Measurements from ENCODE around the gene SLCO4A1. TPM values are rescaled to one million over a fixed set of nuclear protein-coding genes. Genes with fewer than 3 reads are reported as not detected.

SLCO4A1 gene
- polyA plus RNA-seq, 1 donor (not counting 4 experiments of a cell fraction or from before 2014, with no cell fraction given) = 1.8 TPM

DNA sequence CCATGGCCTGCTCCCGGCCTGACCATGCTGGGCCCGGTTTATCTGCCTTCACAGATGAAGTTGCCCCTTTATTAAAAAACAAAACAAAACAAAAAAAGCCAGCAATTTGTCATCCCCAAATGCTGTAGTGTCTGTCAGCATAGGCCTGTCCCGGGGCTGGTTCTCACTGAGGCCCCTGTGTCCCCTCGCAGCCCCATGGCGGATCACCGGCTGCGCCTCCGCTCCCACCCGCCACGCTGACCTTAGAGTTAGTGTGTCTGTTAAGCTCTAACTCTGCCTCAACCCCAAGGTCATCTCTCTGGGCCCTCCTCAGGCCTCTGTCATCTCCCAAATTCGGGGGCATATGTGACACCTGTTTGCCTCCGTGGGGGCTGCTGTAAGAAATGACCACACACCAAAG, 11.1 kb downstream of the SLCO4A1 start:
- no peak for TF ChIP-seq EZH2 (IDR thresholded peaks at IDR 0.05; ENCODE audit: low read length)
- TF ChIP-seq, protein P1, sequence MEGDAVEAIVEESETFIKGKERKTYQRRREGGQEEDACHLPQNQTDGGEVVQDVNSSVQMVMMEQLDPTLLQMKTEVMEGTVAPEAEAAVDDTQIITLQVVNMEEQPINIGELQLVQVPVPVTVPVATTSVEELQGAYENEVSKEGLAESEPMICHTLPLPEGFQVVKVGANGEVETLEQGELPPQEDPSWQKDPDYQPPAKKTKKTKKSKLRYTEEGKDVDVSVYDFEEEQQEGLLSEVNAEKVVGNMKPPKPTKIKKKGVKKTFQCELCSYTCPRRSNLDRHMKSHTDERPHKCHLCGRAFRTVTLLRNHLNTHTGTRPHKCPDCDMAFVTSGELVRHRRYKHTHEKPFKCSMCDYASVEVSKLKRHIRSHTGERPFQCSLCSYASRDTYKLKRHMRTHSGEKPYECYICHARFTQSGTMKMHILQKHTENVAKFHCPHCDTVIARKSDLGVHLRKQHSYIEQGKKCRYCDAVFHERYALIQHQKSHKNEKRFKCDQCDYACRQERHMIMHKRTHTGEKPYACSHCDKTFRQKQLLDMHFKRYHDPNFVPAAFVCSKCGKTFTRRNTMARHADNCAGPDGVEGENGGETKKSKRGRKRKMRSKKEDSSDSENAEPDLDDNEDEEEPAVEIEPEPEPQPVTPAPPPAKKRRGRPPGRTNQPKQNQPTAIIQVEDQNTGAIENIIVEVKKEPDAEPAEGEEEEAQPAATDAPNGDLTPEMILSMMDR (optimal IDR thresholded peaks at IDR 0.05 in 1 of 3, IDR thresholded peaks at IDR 0.05 in 1 of 3, conservative IDR thresholded peaks at IDR 0.05 in 1 of 3; ENCODE audit: extremely low read depth in 1 of 3, insufficient read depth in 2 of 3, low read length in 3 of 3) = no peak
- FAIRE-seq = no peak
- H3K27ac ChIP-seq (ENCODE audit: control insufficient read depth, insufficient read depth, low read length) = no peak overlapping the region
- H3K9me1 ChIP-seq (ENCODE audit: control insufficient read depth, extremely low read depth, insufficient read depth, low read length) = no peaks in the 10 kb centered on the region
- no peaks in the 10 kb centered on the region for H3K79me2 ChIP-seq (ENCODE audit: control insufficient read depth, insufficient read depth, low read length)
- H3K27me3 ChIP-seq (ENCODE audit: control insufficient read depth, extremely low read depth, insufficient read depth, low read length) = no peaks in the 10 kb centered on the region
- H3K36me3 ChIP-seq (ENCODE audit: control insufficient read depth in 2 of 2, extremely low read depth in 1 of 2, insufficient read depth in 2 of 2, low read length in 2 of 2) = no peaks in the 10 kb centered on the region
- no peak for DNase-seq (ENCODE audit: low read depth, low spot score)
- H3K4me1 ChIP-seq (ENCODE audit: control insufficient read depth, extremely low read depth, insufficient read depth, low read length) = peaks cover 28% of the 10 kb centered on the region
- dilution Hi-C loops (cut with MboI; ENCODE audit: extremely low pct_ligation_motif_present, low sequenced_read_pairs) = no loop called here
- H3K4me2 ChIP-seq (ENCODE audit: control insufficient read depth, extremely low read depth, insufficient read depth, low read depth, low read length) = no peak overlapping the region
- no peak overlapping the region for H2AFZ ChIP-seq (ENCODE audit: control insufficient read depth, low read length)
- no peaks in the 10 kb centered on the region for H3K9me3 ChIP-seq (ENCODE audit: control insufficient read depth, low read depth, low read length)
- H3K4me3 ChIP-seq (ENCODE audit: control insufficient read depth in 2 of 3, extremely low read depth in 1 of 3, insufficient read depth in 2 of 3, low read depth in 1 of 3, low read length in 3 of 3) = no peak overlapping the region
- no peaks in the 10 kb centered on the region for H4K20me1 ChIP-seq (ENCODE audit: control insufficient read depth, extremely low read depth, insufficient read depth, low read length)
- H3K9ac ChIP-seq (ENCODE audit: control insufficient read depth, extremely low read depth, insufficient read depth, low read length) = no peak overlapping the region

DNA sequence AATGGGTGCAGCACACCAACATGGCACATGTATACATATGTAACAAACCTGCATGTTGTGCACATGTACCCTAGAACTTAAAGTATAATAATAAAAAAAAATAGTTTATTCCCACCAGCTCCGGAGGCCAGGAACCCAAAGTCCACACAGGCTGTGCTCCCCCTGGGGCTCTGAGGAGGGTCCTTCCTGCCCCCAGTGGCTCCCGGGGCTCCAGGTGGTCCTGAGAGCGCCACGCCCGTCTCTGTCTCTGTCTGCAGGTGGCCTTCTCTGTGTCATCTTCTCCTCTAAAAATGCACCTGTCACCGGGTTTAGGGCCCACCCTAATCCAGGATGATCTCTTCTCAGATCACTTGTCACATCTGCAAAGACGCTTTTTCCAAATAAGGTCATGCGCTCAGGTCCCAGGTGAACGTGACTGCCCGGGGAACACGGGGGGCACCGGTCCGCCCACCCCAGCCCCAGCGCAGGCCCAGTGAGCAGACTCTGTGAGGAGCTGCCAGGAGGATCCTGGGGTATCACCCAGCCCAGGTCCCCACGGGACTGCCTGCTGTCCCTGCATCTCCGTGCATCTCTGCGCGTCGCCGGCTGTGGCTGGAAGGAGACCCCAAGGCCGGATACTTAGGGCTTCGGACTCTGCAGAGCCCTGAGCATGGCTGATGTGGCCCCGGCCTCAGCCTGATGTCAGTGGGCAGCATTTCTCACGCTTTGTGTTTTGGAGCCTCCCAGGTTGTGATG, 11.8 kb downstream of the SLCO4A1 start:
- DNase-seq (ENCODE audit: low read depth, low spot score) = no peak
- Histone ChIP-seq H3K27ac (ENCODE audit: control insufficient read depth, insufficient read depth, low read length) (no peak overlapping the region), H3K27me3 (ENCODE audit: control insufficient read depth, extremely low read depth, insufficient read depth, low read length) (no peaks in the 10 kb centered on the region), H2AFZ (ENCODE audit: control insufficient read depth, low read length) (no peak overlapping the region), H3K9me1 (ENCODE audit: control insufficient read depth, extremely low read depth, insufficient read depth, low read length) (no peaks in the 10 kb centered on the region), H3K4me1 (ENCODE audit: control insufficient read depth, extremely low read depth, insufficient read depth, low read length) (peaks cover 28% of the 10 kb centered on the region), H3K4me2 (ENCODE audit: control insufficient read depth, extremely low read depth, insufficient read depth, low read depth, low read length) (no peak overlapping the region), H3K4me3 (ENCODE audit: control insufficient read depth in 2 of 3, extremely low read depth in 1 of 3, insufficient read depth in 2 of 3, low read depth in 1 of 3, low read length in 3 of 3) (no peak overlapping the region), H3K36me3 (ENCODE audit: control insufficient read depth in 2 of 2, extremely low read depth in 1 of 2, insufficient read depth in 2 of 2, low read length in 2 of 2) (no peaks in the 10 kb centered on the region), H4K20me1 (ENCODE audit: control insufficient read depth, extremely low read depth, insufficient read depth, low read length) (no peaks in the 10 kb centered on the region), H3K79me2 (ENCODE audit: control insufficient read depth, insufficient read depth, low read length) (no peaks in the 10 kb centered on the region), H3K9me3 (ENCODE audit: control insufficient read depth, low read depth, low read length) (no peaks in the 10 kb centered on the region), H3K9ac (ENCODE audit: control insufficient read depth, extremely low read depth, insufficient read depth, low read length) (no peak overlapping the region)
- no peak for TF ChIP-seq EZH2 (IDR thresholded peaks at IDR 0.05; ENCODE audit: low read length)
- TF ChIP-seq, protein P1 (optimal IDR thresholded peaks at IDR 0.05 in 1 of 3, IDR thresholded peaks at IDR 0.05 in 1 of 3, conservative IDR thresholded peaks at IDR 0.05 in 1 of 3; ENCODE audit: extremely low read depth in 1 of 3, insufficient read depth in 2 of 3, low read length in 3 of 3) = no peak
- dilution Hi-C loops (cut with MboI; ENCODE audit: extremely low pct_ligation_motif_present, low sequenced_read_pairs) = no loop called here
- no peak for FAIRE-seq
